Urinary bladder (tissue), 4 donors: ENCODE measurements around the gene FMO1. TPM values are rescaled to one million over a fixed set of nuclear protein-coding genes. Genes with fewer than 3 reads are reported as not detected.
"Not testable (repeated sequence)": the region's sequence is repeated elsewhere in the genome, so short reads cannot be mapped to it uniquely, and the experiment has no call there.

ENCODE experiments used
- DNase-seq: peaks from one replicate; pipeline ENCODE4 v3.0.0-alpha.2; 2015; ENCODE audit errors: extremely low spot score
- H3K27ac ChIP-seq: one replicate; pipeline ENCODE4 v1.5.1; 2013; ENCODE audit warnings: low read depth, mild to moderate bottlenecking, moderate library complexity
- H3K36me3 ChIP-seq: one replicate; pipeline ENCODE4 v1.6.1; 2013; ENCODE audit warnings: mild to moderate bottlenecking, moderate library complexity; ENCODE audit not compliant: insufficient read depth
- H3K4me1 ChIP-seq: one replicate; pipeline ENCODE4 v1.6.1; 2013; ENCODE audit warnings: mild to moderate bottlenecking, moderate library complexity; ENCODE audit not compliant: insufficient read depth
- H3K4me3 ChIP-seq: one replicate; pipeline ENCODE4 v1.5.1; 2013; ENCODE audit warnings: low read depth, low read length
- WGBS: extraction: QIAGEN DNeasy Blood & Tissue Kit; methylation state at CpG from one replicate; pipeline ENCODE4 v1.1.7; 2013; 5-methylcytosine and 5-hydroxymethylcytosine counted together
- polyA plus RNA-seq: library from polyadenylated mRNA; stranded (reverse); fragments of 200-250 nt; gene quantifications from one replicate; pipeline ENCODE4 v1.2.3, GENCODE V29; 2013
- total RNA-seq: library from RNA; depleted of rRNA; stranded (reverse); fragments of >200 nt; gene quantifications from one replicate; pipeline ENCODE4 v1.2.3, GENCODE V29; 2014
- donor health status: healthy with polysubstance abuse.
- donor health status: healthy.

The FMO1 gene
- total and polyA plus RNA-seq, 2 donors = 0.42 to 3.5 TPM

- 79% methylated on average over 2 of the region's 2 CpGs for WGBS
- H3K4me3 ChIP-seq = no peak overlapping the region
Observed at GRCh38 chr1:171277534-171277933, 29.2 kb downstream of the FMO1 start.

GRCh38 chr1:171279234-171279633 is 30.9 kb downstream of the FMO1 start:
- H3K4me3 ChIP-seq = no peak overlapping the region
- H3K27ac ChIP-seq = no peak overlapping the region
- WGBS = 71% methylated on average over 2 of the region's 2 CpGs
- no peak for DNase-seq
- H3K4me1 ChIP-seq = no peaks in the 10 kb centered on the region
- no peaks in the 10 kb centered on the region for H3K36me3 ChIP-seq

More at GRCh38 chr1:171277534-171277933, 29.2 kb downstream of the FMO1 start:
- H3K27ac ChIP-seq = no peak overlapping the region
- no peaks in the 10 kb centered on the region for H3K36me3 ChIP-seq
- no peak for DNase-seq
- H3K4me1 ChIP-seq = no peaks in the 10 kb centered on the region

- Histone ChIP-seq H3K4me3 (no peak overlapping the region), H3K36me3 (no peaks in the 10 kb centered on the region), H3K4me1 (no peaks in the 10 kb centered on the region), H3K27ac (no peak overlapping the region)
- 72% methylated on average over 3 of the region's 3 CpGs for WGBS
- no peak for DNase-seq
Observed at GRCh38 chr1:171279678-171280077, 31.4 kb downstream of the FMO1 start.

GRCh38 chr1:171280599-171280998 is 32.3 kb downstream of the FMO1 start:
- no peak for DNase-seq
- H3K4me3 ChIP-seq = no peak overlapping the region
- H3K4me1 ChIP-seq = no peaks in the 10 kb centered on the region
- no peaks in the 10 kb centered on the region for H3K36me3 ChIP-seq
- 68% methylated on average over 7 of the region's 7 CpGs for WGBS
- no peak overlapping the region for H3K27ac ChIP-seq

- H3K36me3 ChIP-seq = no peaks in the 10 kb centered on the region
- DNase-seq = no peak
- H3K4me1 ChIP-seq = no peaks in the 10 kb centered on the region
- no peak overlapping the region for H3K27ac ChIP-seq
- WGBS = 44% methylated on average over 4 of the region's 4 CpGs
- no peak overlapping the region for H3K4me3 ChIP-seq
Observed at GRCh38 chr1:171286032-171286705, 37.9 kb downstream of the FMO1 start.

- no peak overlapping the region for H3K4me3 ChIP-seq
- no peaks in the 10 kb centered on the region for H3K4me1 ChIP-seq
- H3K36me3 ChIP-seq = no peaks in the 10 kb centered on the region
- no peak overlapping the region for H3K27ac ChIP-seq
- DNase-seq = no peak
- WGBS = 41% methylated on average over 2 of the region's 2 CpGs
Observed at GRCh38 chr1:171290621-171291020, 42.3 kb downstream of the FMO1 start.

- no peaks in the 10 kb centered on the region for H3K36me3 ChIP-seq
- no peak overlapping the region for H3K4me3 ChIP-seq
- WGBS = 40% methylated on average over 1 of the region's 1 CpG
- no peak overlapping the region for H3K27ac ChIP-seq
- DNase-seq = no peak
- H3K4me1 ChIP-seq = no peaks in the 10 kb centered on the region
Observed at GRCh38 chr1:171292799-171293198, 44.5 kb downstream of the FMO1 start.

GRCh38 chr1:171295383-171295782 is 47.1 kb downstream of the FMO1 start:
- not testable (repeated sequence) for H3K27ac ChIP-seq, DNase-seq, H3K4me3 ChIP-seq, H3K4me1 ChIP-seq, H3K36me3 ChIP-seq
- 42% methylated on average over 7 of the region's 7 CpGs for WGBS

- Histone ChIP-seq H3K4me1 (no peaks in the 10 kb centered on the region), H3K36me3 (no peaks in the 10 kb centered on the region), H3K27ac (no peak overlapping the region), H3K4me3 (no peak overlapping the region)
- no peak for DNase-seq
- WGBS = 63% methylated on average over 3 of the region's 3 CpGs
Observed at GRCh38 chr1:171295821-171296220, 47.5 kb downstream of the FMO1 start.

GRCh38 chr1:171296897-171297296 is 48.6 kb downstream of the FMO1 start:
- no peak overlapping the region for H3K27ac ChIP-seq
- no peak for DNase-seq
- 67% methylated on average over 2 of the region's 2 CpGs for WGBS
- no peaks in the 10 kb centered on the region for H3K4me1 ChIP-seq
- no peak overlapping the region for H3K4me3 ChIP-seq
- no peaks in the 10 kb centered on the region for H3K36me3 ChIP-seq

GRCh38 chr1:171298696-171299095 is 50.4 kb downstream of the FMO1 start:
- 73% methylated on average over 4 of the region's 4 CpGs for WGBS
- Histone ChIP-seq H3K36me3 (no peaks in the 10 kb centered on the region), H3K4me3 (no peak overlapping the region), H3K4me1 (no peaks in the 10 kb centered on the region), H3K27ac (no peak overlapping the region)
- DNase-seq = no peak

- WGBS = 73% methylated on average over 2 of the region's 2 CpGs
- Histone ChIP-seq H3K27ac (no peak overlapping the region), H3K4me1 (no peaks in the 10 kb centered on the region), H3K4me3 (no peak overlapping the region), H3K36me3 (no peaks in the 10 kb centered on the region)
- DNase-seq = no peak
Observed at GRCh38 chr1:171299342-171299741, 51.0 kb downstream of the FMO1 start.

- Histone ChIP-seq H3K27ac (no peak overlapping the region), H3K4me3 (no peak overlapping the region), H3K4me1 (no peaks in the 10 kb centered on the region), H3K36me3 (no peaks in the 10 kb centered on the region)
- no peak for DNase-seq
- 92% methylated on average over 1 of the region's 1 CpG for WGBS
Observed at GRCh38 chr1:171300401-171300800, 52.1 kb downstream of the FMO1 start.

GRCh38 chr1:171310661-171311087 is 62.4 kb downstream of the FMO1 start:
- Histone ChIP-seq H3K27ac (no peak overlapping the region), H3K36me3 (no peaks in the 10 kb centered on the region), H3K4me1 (no peaks in the 10 kb centered on the region), H3K4me3 (no peak overlapping the region)
- no peak for DNase-seq
- 40% methylated on average over 3 of the region's 3 CpGs for WGBS
